Thymus (tissue), 11 donors: ENCODE data around the gene CELSR1. TPM values are rescaled to one million over a fixed set of nuclear protein-coding genes. Genes with fewer than 3 reads are reported as not detected.

Experiments
- DNase-seq, 9 donors: peaks; one replicate each; pipeline ENCODE4 v3.0.0-alpha.2; 2013; ENCODE audit warnings: low spot score in 9 of 9, low read depth in 6 of 9, missing footprints in 1 of 9
- H3K27ac ChIP-seq, 2 donors: one replicate each; pipeline ENCODE4 v1.5.1; 2013; ENCODE audit warnings: control low read depth in 1 of 2, low read depth in 1 of 2, low read length in 1 of 2, mild to moderate bottlenecking in 1 of 2, moderate library complexity in 1 of 2
- H3K27me3 ChIP-seq, 2 donors: one replicate each; pipeline ENCODE4 v1.5.1; 2013; ENCODE audit warnings: low read length in 1 of 2; ENCODE audit not compliant: control insufficient read depth in 2 of 2, insufficient read depth in 1 of 2
- H3K36me3 ChIP-seq, 2 donors: one replicate each; pipeline ENCODE4 v1.5.1; 2013; ENCODE audit warnings: low read length in 1 of 2, mild to moderate bottlenecking in 1 of 2, moderate library complexity in 1 of 2; ENCODE audit not compliant: control insufficient read depth in 2 of 2, insufficient read depth in 2 of 2
- H3K4me1 ChIP-seq, 2 donors: one replicate each; pipeline ENCODE4 v1.5.1; 2013; ENCODE audit warnings: low read length in 2 of 2; ENCODE audit not compliant: control insufficient read depth in 2 of 2, insufficient read depth in 2 of 2
- H3K4me3 ChIP-seq, 2 donors: one replicate each; pipeline ENCODE4 v1.5.1; 2013; ENCODE audit warnings: low read length in 2 of 2, control low read depth in 1 of 2, mild to moderate bottlenecking in 1 of 2
- H3K9me3 ChIP-seq, 2 donors: one replicate each; pipeline ENCODE4 v1.5.1; 2013; ENCODE audit warnings: low read length in 1 of 2, mild to moderate bottlenecking in 1 of 2; ENCODE audit not compliant: control insufficient read depth in 2 of 2, insufficient read depth in 1 of 2
- WGBS: extraction: QIAGEN DNeasy Blood & Tissue Kit; methylation state at CpG from one replicate; pipeline ENCODE4 v1.1.7; 2013; 5-methylcytosine and 5-hydroxymethylcytosine counted together
- polyA plus RNA-seq: library from polyadenylated mRNA; stranded (reverse); fragments of 200-250 nt; gene quantifications from one replicate; pipeline ENCODE4 v1.2.3, GENCODE V29; 2013
- total RNA-seq: library from RNA; stranded (reverse); fragments of 120-200 nt; gene quantifications from one replicate; pipeline ENCODE4 v1.2.4, GENCODE V29; 2013
- donor health status: healthy.

Gene CELSR1
- total and polyA plus RNA-seq, 2 donors, result 3.7 to 9.4 TPM

GRCh38 chr22:46569055-46569847 is 31.8 kb upstream of the CELSR1 start:
- peaks cover 0 to 21% of the 10 kb centered on the region in 2 donors for H3K9me3 ChIP-seq
- H3K36me3 ChIP-seq, result no peaks in the 10 kb centered on the region
- H3K27ac ChIP-seq, result no peak overlapping the region
- no peak overlapping the region for H3K4me3 ChIP-seq
- H3K4me1 ChIP-seq, result no peaks in the 10 kb centered on the region
- no peak for DNase-seq
- H3K27me3 ChIP-seq, result no peaks in the 10 kb centered on the region
- WGBS, result 88% methylated on average over 23 of the region's 23 CpGs

DNA sequence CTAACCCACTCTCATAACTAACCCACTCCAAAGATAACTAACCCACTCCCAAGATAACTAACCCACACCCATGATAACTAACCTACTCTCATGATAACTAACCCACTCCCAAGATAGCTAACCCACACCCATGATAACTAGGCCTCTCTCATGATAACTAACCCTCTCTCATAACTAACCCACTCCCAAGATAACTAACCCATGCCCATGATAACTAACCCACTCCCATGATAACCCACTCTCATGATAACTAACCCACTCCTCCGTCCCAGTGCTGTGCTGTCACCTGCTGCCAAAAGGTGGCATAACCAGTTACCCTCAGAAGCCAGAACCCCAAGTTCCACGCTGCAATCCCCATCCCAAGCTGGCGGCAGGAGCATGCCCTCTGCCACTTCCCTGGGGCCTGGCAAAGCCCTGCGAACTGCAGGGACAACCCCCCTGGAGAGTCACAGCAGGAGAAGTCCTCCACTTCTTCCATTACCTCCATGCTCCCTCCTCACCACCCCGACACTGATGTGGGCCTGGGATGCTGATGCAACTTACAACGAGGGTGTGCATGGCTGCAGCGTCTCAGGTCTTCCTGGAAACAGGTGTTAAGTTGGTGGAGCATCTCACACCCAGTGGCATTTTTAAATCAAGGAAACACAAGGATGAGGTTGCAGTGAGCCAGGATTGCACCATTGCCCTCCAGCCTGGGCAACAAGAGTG is 30.8 kb upstream of the CELSR1 start:
- 79% methylated on average over 7 of the region's 7 CpGs for WGBS
- no peaks in the 10 kb centered on the region for H3K36me3 ChIP-seq
- H3K4me1 ChIP-seq, result peaks cover 3 to 9% of the 10 kb centered on the region in 2 donors
- peaks cover 0 to 20% of the 10 kb centered on the region in 2 donors for H3K9me3 ChIP-seq
- H3K27ac ChIP-seq, result no peak overlapping the region
- DNase-seq, result no peak
- no peaks in the 10 kb centered on the region for H3K27me3 ChIP-seq
- H3K4me3 ChIP-seq, result no peak overlapping the region

DNA sequence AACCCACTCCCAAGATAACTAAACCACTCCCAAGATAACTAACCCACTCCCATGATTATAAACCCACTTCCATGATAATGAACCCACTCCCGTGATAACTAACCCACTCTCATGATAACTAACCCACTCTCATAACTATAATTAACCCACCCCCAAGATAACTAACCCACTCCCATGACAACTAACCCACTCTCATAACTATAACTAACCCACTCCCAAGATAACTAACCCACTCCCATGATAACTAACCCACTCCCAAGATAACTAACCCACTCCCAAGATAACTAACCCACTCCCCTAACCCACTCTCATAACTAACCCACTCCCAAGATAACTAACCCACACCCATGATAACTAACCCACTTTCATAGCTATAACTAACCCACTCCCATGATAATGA is 30.1 kb upstream of the CELSR1 start:
- Histone ChIP-seq H3K36me3 (no peaks in the 10 kb centered on the region), H3K27ac (no peak overlapping the region), H3K27me3 (no peaks in the 10 kb centered on the region), H3K9me3 (peaks cover 0 to 12% of the 10 kb centered on the region in 2 donors), H3K4me3 (no peak overlapping the region), H3K4me1 (peaks cover 3 to 10% of the 10 kb centered on the region in 2 donors)
- DNase-seq, result no peak
- WGBS, result 97% methylated on average over 1 of the region's 1 CpG

DNA sequence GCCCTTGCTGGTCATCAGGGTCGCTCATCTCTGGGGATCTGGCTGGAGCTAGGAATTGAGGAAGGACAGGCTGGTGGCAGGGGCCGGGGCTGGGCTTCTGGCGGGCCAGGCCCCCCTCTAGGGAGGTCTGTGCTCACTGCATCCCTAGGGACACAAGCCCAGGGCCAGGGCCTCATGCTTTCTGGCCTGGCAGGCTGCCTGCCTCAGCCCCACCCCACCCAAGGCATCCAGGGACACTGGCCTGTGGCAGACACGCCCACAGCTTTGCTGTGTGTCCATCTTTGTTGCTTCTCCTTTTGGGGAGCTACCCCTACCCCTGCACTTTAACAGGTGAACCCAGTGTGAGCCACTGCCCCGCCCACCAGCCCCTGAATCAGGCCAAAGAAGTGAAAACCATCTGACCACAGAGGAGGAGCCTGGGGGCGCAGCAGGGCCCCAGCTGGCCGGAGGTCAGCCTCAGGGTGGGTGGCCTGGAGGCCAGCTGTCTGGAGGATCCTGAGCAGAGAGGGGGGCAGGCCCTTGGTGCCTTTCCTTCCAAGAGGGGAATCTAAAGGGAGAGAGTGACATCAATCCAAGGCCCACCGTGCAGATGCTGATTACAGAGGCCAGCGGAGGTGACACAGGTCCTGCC is 26.8 kb upstream of the CELSR1 start:
- H3K36me3 ChIP-seq, result no peaks in the 10 kb centered on the region
- DNase-seq, result no peak
- H3K27me3 ChIP-seq, result no peaks in the 10 kb centered on the region
- no peaks in the 10 kb centered on the region for H3K9me3 ChIP-seq
- WGBS, result 96% methylated on average over 9 of the region's 9 CpGs
- peaks cover 3 to 18% of the 10 kb centered on the region in 2 donors for H3K4me1 ChIP-seq
- H3K27ac ChIP-seq, result no peak overlapping the region
- H3K4me3 ChIP-seq, result no peak overlapping the region

GRCh38 chr22:46563381-46564083 is 26.1 kb upstream of the CELSR1 start:
- Histone ChIP-seq H3K4me1 (peaks cover 3 to 18% of the 10 kb centered on the region in 2 donors), H3K4me3 (no peak overlapping the region), H3K27ac (no peak overlapping the region), H3K27me3 (no peaks in the 10 kb centered on the region), H3K36me3 (no peaks in the 10 kb centered on the region), H3K9me3 (no peaks in the 10 kb centered on the region)
- peak in 8 of 9 donors; percentile 50 to 86 (median 69) for DNase-seq
- 41% methylated on average over 20 of the region's 20 CpGs for whole genome bisulfite sequencing

DNA sequence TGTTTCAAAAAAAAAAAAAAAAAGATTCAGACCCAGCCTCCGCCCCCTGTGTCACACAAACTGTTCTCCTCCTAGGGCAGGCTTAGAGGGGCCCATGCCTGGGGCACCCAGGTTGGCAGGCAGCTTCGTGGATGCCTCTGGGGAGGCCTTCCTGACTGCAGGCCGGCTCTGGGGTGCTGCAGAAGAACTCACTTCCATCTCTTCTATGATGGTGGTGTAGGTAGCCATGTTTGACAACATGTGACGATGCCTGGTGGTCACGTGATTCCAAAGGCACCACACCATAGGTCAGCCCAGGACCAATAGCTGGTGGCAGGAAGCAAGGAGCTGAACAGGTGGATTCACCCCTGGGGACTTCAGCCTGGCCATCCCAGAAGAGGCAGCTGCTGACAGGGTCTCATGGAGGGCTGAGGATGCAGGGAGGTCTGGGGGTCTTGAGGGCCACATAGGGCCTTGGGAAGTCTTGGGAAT is 24.1 kb upstream of the CELSR1 start:
- Histone ChIP-seq H3K4me1 (peaks cover 3 to 18% of the 10 kb centered on the region in 2 donors), H3K27ac (no peak overlapping the region), H3K9me3 (peaks cover 2 to 6% of the 10 kb centered on the region in 2 donors), H3K4me3 (no peak overlapping the region), H3K36me3 (no peaks in the 10 kb centered on the region), H3K27me3 (no peaks in the 10 kb centered on the region)
- DNase-seq, result peak in 2 of 9 donors; percentile 25 to 46
- WGBS, result 94% methylated on average over 5 of the region's 5 CpGs

DNA sequence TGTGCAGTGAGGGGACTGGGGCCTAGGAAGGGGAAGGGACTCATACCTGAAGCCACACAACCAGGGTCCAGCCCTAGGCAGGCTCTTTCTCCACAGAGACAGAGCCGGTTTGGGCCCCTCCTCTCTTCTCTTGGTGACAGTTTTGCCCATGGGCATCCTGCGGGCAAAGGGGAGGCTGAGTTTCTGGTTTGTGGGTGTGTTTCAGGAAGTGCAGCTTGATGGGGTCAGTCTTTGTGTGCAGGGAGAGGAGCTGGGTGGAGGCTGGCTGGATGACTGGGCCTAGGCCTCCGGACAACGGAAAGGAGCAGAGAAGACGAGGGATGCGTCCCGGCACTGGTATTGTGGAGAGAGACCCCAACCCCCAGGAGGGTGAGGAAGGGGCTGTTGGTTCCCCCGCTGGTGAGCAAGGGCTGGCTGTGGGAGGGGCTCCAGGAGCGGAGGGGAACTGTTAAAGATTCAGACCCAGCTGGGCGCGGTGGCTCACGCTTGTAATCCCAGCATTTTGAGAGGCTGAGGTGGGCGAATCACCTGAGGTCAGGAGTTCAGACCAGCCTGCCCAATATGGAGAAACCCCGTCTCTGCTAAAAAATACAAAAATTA is 23.4 kb upstream of the CELSR1 start:
- no peak for DNase-seq
- Histone ChIP-seq H3K4me1 (peaks cover 3 to 18% of the 10 kb centered on the region in 2 donors), H3K36me3 (no peaks in the 10 kb centered on the region), H3K27me3 (no peaks in the 10 kb centered on the region), H3K4me3 (no peak overlapping the region), H3K9me3 (peaks cover 2 to 6% of the 10 kb centered on the region in 2 donors), H3K27ac (no peak overlapping the region)
- 90% methylated on average over 14 of the region's 14 CpGs for WGBS

GRCh38 chr22:46557736-46558480 is 20.5 kb upstream of the CELSR1 start:
- no peak overlapping the region for H3K4me3 ChIP-seq
- WGBS, result 93% methylated on average over 8 of the region's 8 CpGs
- DNase-seq, result no peak
- H3K36me3 ChIP-seq, result no peaks in the 10 kb centered on the region
- peaks cover 0 to 2% of the 10 kb centered on the region in 2 donors for H3K27me3 ChIP-seq
- H3K4me1 ChIP-seq, result peaks cover 0 to 9% of the 10 kb centered on the region in 2 donors
- no peak overlapping the region for H3K27ac ChIP-seq
- H3K9me3 ChIP-seq, result peaks cover 2 to 9% of the 10 kb centered on the region in 2 donors
